Hindlimb muscle (tissue), 1 donor: ENCODE data around the gene KCNE5. TPM values are rescaled to one million over a fixed set of nuclear protein-coding genes. Genes with fewer than 3 reads are reported as not detected.
"Not testable (repeated sequence)": the region's sequence is repeated elsewhere in the genome, so short reads cannot be mapped to it uniquely, and the experiment has no call there.

Source experiments
- DNase-seq: peaks from one replicate; pipeline ENCODE4 v3.0.0-alpha.2; 2013
- polyA plus RNA-seq: library from polyadenylated mRNA; unstranded; fragments of 120-200 nt; gene quantifications from one replicate; pipeline ENCODE4 v1.2.1, GENCODE V29; 2013; ENCODE audit not compliant: insufficient read length

KCNE5 gene
- polyA plus RNA-seq = 82.6 TPM

GRCh38 chrX:109624641-109625616, at the start of gene KCNE5:
Gene KCNE5 (minus strand): TSS chrX:109625172. CDS start chrX:109625020, 152 bp downstream.
- no peak for DNase-seq

GRCh38 chrX:109672239-109672638, 47.3 kb upstream of the KCNE5 start:
- no peak for DNase-seq

GRCh38 chrX:109671170-109671569, 46.2 kb upstream of the KCNE5 start:
- DNase-seq = not testable (repeated sequence)

GRCh38 chrX:109667986-109668385, 43.0 kb upstream of the KCNE5 start:
- no peak for DNase-seq

GRCh38 chrX:109660435-109661143, 35.6 kb upstream of the KCNE5 start:
- DNase-seq = no peak

DNA sequence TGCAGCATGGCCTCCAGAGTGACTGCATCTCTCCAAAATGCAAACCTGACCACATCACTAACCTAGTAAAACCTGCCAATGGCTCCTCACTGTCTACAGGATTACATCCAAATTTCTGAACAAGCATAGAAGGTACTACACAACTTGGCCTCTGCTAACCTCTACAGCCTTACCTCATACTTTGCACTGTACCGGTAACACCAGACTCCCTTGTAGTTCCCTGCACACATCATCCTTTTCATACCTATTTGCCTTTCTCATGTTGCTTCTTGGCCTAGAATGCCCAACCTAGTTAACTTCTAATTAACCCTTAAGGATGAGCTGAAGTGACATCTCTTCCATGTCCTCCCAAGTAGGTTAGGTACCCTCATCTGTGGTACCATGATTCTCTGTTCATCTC, 33.4 kb upstream of the KCNE5 start:
- no peak for DNase-seq

GRCh38 chrX:109657364-109657763, 32.4 kb upstream of the KCNE5 start:
- not testable (repeated sequence) for DNase-seq

DNA sequence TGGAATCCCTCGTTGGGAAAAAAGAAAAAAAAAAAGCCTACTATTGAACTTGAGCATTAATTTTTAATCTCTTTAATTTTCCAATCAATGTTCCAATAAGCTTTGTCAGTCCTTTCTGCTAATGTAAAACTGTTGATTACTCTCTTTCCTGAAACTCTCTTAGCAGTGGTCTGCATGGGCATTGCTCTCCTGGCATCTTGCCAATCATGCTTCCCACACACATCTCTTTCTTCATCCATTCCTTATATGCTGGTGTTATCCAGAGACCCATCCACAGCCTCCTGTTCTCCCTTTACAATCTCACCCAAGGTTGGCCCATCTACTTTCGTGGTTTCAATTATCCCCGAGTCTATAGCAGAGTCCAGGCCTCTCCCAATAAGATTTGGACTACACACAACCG, 31.8 kb upstream of the KCNE5 start:
- no peak for DNase-seq

DNA sequence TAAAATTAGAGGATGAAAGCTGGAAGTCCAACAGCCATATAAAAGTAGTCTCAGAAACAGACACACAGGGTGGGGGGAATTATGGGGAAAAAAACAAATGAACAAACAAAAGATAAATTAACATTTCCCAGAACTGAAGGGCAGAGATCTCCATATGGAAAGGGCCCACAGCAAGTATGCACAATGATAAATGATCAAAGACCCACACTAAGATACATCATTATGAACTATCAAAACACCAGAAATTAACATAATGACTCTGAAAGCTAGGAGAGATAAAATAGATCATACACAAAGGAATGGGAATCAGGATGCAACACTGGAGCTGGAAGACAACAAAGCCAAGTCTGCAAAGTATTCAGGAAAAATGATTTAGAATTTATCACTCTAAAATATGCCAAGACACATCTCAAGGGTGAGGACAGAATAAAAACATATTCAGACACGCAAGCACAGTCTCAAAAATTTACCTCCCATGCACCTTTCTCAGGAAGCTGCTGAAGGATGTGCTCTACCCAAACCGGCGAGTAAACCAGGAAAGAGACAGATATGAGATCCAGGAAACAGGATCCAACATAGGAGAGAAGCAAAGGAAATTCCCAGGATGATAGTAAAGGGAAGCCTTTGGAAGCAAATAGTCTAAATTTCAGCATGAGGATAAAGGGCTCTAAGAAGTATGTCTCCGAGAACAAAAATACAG, 30.7 kb upstream of the KCNE5 start:
- no peak for DNase-seq

DNA sequence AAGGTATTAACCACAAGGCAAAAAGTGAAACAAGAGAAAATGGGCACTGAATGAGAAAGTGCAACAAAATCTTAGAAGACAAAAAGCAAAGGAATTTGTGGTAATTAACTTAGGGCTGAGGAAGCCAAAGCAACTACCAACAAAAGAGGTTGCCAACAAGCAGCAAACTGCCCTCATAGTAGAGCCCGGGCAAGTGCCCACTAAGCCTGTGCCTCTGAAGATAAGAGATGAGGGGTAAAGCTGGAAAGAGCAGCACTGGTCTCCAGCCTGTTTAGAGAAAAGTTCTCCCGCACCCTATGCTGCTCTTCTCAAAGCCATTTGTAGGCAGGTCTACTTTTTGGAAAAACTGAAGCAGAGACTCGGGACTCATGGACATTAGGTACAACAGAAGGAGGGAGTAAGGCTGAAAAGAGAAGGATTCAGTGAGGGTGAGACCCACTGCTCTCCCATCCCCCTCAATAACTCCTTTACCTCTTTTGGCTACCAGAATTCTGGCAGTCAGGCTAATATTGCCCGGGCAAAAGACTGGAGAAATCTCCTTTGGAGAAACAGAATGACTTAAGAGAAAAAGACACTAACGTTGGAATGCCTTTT, 29.6 kb upstream of the KCNE5 start:
- no peak for DNase-seq

GRCh38 chrX:109644671-109645070, 19.7 kb upstream of the KCNE5 start:
- DNase-seq = not testable (repeated sequence)

- DNase-seq = no peak
Observed at GRCh38 chrX:109643687-109644086, 18.7 kb upstream of the KCNE5 start.

DNA sequence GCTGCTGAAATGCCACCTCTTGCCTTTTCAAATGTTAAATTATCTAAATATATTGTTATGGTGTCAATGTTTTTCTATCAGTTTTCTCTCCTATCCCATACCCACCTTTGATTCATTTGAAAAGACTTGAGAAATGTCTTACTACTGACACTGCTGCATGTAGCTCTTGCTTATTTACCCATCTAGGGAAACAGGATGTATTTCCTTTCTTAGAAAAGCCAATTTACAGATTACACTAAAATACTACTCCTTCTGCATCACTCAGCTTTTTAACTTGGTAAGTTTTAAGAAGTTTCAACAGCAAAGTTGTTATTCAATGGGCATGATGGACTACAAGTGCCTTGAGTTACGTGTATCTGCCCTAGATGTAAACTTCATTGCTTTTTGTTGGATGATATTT, 13.2 kb upstream of the KCNE5 start:
- DNase-seq = no peak

- DNase-seq = not testable (repeated sequence)
Observed at GRCh38 chrX:109637477-109637876, 12.5 kb upstream of the KCNE5 start.

- DNase-seq = no peak
Observed at GRCh38 chrX:109635146-109635545, 10.2 kb upstream of the KCNE5 start.

DNA sequence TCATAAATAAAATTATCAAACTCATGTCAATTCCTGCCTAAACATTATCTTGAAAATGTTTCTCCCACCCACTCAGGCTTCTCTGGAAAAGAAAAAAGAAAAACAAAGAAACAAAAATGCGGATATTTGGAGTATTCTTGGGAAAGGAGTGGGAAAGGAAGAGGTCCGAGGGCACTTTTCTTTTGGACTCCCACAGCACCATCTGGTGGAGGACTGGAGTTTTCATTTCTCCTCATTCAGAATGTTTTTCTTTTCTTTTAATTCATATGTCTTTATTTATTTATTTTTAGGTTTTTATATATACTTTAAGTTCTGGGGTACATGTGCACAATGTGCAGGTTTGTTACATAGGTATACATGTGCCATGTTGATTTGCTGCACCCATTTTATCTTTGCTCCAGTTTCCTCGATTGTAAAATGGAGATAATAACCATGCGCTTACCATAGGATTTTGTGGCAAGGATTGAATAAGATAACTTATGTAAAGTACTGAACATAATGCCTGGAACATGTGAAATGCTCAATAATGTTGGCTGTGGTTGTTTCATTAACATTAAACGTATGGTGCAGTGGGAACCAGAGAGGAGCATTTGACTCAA, 8.0 kb upstream of the KCNE5 start:
- no peak for DNase-seq

- no peak for DNase-seq
Observed at GRCh38 chrX:109629310-109629709, 4.3 kb upstream of the KCNE5 start.

DNA sequence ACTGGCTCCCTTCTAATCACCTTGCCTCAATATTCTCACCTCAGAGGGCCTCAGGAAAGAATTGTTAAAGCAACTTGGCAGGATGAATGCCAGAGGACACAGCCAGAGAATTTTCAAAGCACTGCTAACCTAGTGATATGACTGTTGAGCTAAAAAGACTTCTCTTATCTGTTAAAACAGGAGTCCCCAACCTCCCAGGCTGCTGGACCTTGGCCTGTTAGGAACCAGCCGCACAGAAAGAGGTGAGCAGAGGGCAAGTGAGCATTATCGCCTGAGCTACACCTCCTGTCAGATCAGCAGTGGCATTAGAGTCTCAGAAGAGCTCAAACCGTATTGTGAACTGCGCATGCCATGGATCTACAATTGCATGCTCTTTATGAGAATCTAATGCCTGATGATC, 1.7 kb upstream of the KCNE5 start:
- DNase-seq = no peak

DNA sequence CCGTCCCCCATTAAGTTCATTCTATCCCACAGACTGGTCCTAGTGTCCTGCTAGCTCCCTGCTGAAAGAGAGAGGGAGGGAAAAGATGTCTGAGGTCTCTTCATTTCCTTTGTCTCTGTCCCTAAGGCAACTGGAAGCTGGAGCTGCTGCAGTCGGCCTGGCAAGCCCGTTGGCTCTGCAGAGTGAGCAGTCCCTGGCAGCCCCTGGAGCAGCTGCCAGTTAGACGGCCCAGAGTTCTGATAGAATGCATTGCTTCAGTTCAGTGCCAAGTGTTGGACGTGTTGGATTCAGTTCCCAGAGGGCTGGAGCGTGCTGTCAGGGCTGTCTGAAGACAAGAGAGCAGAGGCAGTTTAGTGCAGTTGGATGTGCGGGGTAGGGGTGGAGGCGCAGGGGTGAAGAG, 975 bp downstream of the KCNE5 start:
- DNase-seq = no peak

DNA sequence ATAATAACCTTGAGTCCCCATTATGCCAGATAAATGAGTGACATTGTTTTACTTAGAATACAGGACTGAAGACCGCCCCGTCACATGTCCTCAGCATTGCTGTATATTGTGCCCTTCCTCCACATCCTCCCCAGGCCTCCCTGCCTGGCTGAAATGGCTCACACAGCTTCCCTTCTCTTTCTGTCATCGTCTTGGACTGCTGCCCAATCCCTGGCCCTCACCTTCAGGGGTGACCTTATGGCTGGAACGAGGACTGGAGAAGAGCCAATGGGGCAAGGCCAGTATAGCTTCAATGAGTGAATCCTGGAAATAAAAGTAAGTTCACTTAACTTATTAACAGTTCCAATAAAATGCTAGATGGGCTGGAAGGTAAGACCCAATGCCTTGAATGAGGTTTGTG, 2.7 kb downstream of the KCNE5 start:
- no peak for DNase-seq

GRCh38 chrX:109619771-109620170, 5.2 kb downstream of the KCNE5 start:
- DNase-seq = no peak

DNA sequence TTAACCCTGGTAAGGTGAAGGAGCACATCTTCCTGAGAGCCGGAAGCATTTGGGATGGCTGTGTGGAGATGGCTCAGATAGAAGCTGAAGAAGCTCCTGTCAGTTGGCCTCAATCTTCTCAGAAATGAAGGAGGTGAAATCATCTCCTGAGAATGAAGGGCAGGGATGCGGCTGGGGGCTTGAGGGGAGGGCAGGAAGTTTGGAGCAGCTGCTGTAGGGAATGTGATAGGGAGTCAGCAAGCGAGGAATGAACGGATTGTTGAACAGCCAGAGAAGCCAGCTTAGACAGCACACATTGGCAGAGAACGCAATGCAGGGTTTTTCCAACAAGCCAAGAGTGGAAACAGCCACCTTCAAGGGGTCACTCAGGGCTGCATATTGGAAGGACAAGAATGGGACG, 10.0 kb downstream of the KCNE5 start:
- DNase-seq = no peak
